ENCODE results near the gene DPP4. TPM values are rescaled to one million over a fixed set of nuclear protein-coding genes. Genes with fewer than 3 reads are reported as not detected.

Gene DPP4
- total and polyA plus RNA-seq, 2 of the 13 experiments (the other 11 are each of a cell fraction or from before 2014, with no cell fraction given): 39.4 to 109 TPM

GRCh38 chr2:162111958-162112850, 38.2 kb upstream of the DPP4 start:
- H3K79me2 ChIP-seq (ENCODE audit: insufficient read depth, low read length): no peaks in the 10 kb centered on the region
- 34% methylated on average over 5 of the region's 5 CpGs for WGBS (ENCODE audit: low lambda C conversion rate)
- in situ Hi-C loops (cut with HindIII; ENCODE audit: extremely low pct_ligation_motif_present, low pct_unique_long_range_greater_than_20kb): no loop called here
- H3K27ac ChIP-seq (ENCODE audit: extremely low read length, insufficient read depth, low read length): peak overlapping the region; percentile 73
- BruUV-seq (replicated peaks): no TSS peak
- peaks cover 81% of the 10 kb centered on the region for H3K4me1 ChIP-seq (ENCODE audit: insufficient read depth, low read length)
- H3K9ac ChIP-seq (ENCODE audit: insufficient read depth, low read depth, low read length): peak overlapping the region; percentile 53
- no peaks in the 10 kb centered on the region for H4K20me1 ChIP-seq (ENCODE audit: insufficient read depth, low read length)
- no peaks in the 10 kb centered on the region for H3K27me3 ChIP-seq (ENCODE audit: control insufficient read depth in 1 of 2, insufficient read depth in 2 of 2, low read length in 2 of 2)
- peak; percentile 76 for DNase-seq (ENCODE audit: low spot score)
- no peak overlapping the region for H2AFZ ChIP-seq (ENCODE audit: low read length)
- H3K4me2 ChIP-seq (ENCODE audit: low read depth, low read length): peak overlapping the region; percentile 76
- peak; percentile 59 for FAIRE-seq
- ChIA-PET POLR2A (interaction anchor here (1.4 to 2.4 kb wide), 2 partner anchors 39 to 85 kb away, joined by 4 to 20 read pairs; partner anchors contain the start of gene DPP4), CTCF (ENCODE audit: low intra/inter-chr PET ratio, low total read pairs) (no interaction called here)
- H3K9me3 ChIP-seq (ENCODE audit: low read length): peaks cover 13% of the 10 kb centered on the region
- intact Hi-C loops (cut with micrococcal nuclease; ENCODE audit: unreplicated experiment): loop anchor here (1.0 to 2.0 kb wide), 3 partner anchors 23 to 85 kb away; partner anchors contain the start of gene DPP4
- no peak overlapping the region; a peak in 1 of 6 replicates for H3K4me3 ChIP-seq (replicated peaks in 1 of 3; ENCODE audit: insufficient read depth in 1 of 3, low read depth in 2 of 3, low read length in 3 of 3)
- H3K36me3 ChIP-seq (replicated peaks in 1 of 2; ENCODE audit: control insufficient read depth in 1 of 2, insufficient read depth in 2 of 2, low read length in 2 of 2): no peaks in the 10 kb centered on the region
- peak; percentile 53 for ATAC-seq
- TF ChIP-seq SIX4 (CRISPR knock-in tag; IDR thresholded peaks at IDR 0.05): peak; percentile 52; the same call in 1 of the 2 replicates
- peak; percentile 56; the same call in 1 of the 2 replicates for TF ChIP-seq RCOR2 (CRISPR knock-in tag; IDR thresholded peaks at IDR 0.05)
- no peak for TF ChIP-seq MED13 (CRISPR knock-in tag; IDR thresholded peaks at IDR 0.05)
- TF ChIP-seq TGIF2 (CRISPR knock-in tag; IDR thresholded peaks at IDR 0.05): 0 out of 2 replicates have a peak, but pooled peaks have one; percentile 20
- peak; percentile 62 for TF ChIP-seq SAP130 (CRISPR knock-in tag; IDR thresholded peaks at IDR 0.05; ENCODE audit: low read depth)
- no peak for TF ChIP-seq UBTF (CRISPR knock-in tag; IDR thresholded peaks at IDR 0.05)
- TF ChIP-seq AHDC1 (CRISPR knock-in tag; IDR thresholded peaks at IDR 0.05; ENCODE audit: borderline replicate concordance): peak; percentile 86; the same call in 1 of the 2 replicates
- TF ChIP-seq PRPF4 (IDR thresholded peaks at IDR 0.05; ENCODE audit: low read depth, low read length, poor library complexity, severe bottlenecking): no peak
- no peak for TF ChIP-seq ZNF737 (CRISPR knock-in tag; IDR thresholded peaks at IDR 0.05; ENCODE audit: borderline replicate concordance)
- TF ChIP-seq NR2F6 (IDR thresholded peaks at IDR 0.05): peak; percentile 46; the same call in 1 of the 2 replicates
- TF ChIP-seq NR2F6 (CRISPR knock-in tag; IDR thresholded peaks at IDR 0.05): peak; percentile 36; the same call in 1 of the 2 replicates
- 0 out of 2 replicates have a peak, but pooled peaks have one; percentile 19 for TF ChIP-seq HDAC1 (CRISPR knock-in tag; IDR thresholded peaks at IDR 0.05)
- TF ChIP-seq SOX6 (IDR thresholded peaks at IDR 0.05): no peak
- TF ChIP-seq SOX6 (CRISPR knock-in tag; IDR thresholded peaks at IDR 0.05): peak; percentile 76
- TF ChIP-seq HNF4A (CRISPR knock-in tag; IDR thresholded peaks at IDR 0.05): peak; percentile 77
- TF ChIP-seq MLX (CRISPR knock-in tag; IDR thresholded peaks at IDR 0.05): 0 out of 2 replicates have a peak, but pooled peaks have one; percentile 54
